G401.6 (cell line): ENCODE data around the gene LRP1.

Source experiments
- FAIRE-seq: peaks from 2 replicates; lab custom pipeline; 2012; peaks lifted over from hg19 to GRCh38; lab: Jason Lieb, UNC

Gene LRP1

GRCh38 chr12:57258977-57259970 lies 131.0 kb downstream of the LRP1 start:
- no peak for FAIRE-seq

- no peak for FAIRE-seq
Measured at GRCh38 chr12:57260366-57260765, 132.1 kb downstream of the LRP1 start.

- no peak for FAIRE-seq
Measured at GRCh38 chr12:57261428-57261865, 133.2 kb downstream of the LRP1 start.

- FAIRE-seq = no peak
Measured at GRCh38 chr12:57262126-57262822, 134.0 kb downstream of the LRP1 start.
